Lower lobe of right lung (tissue), 2 donors: ENCODE measurements around the gene FMNL3. TPM values are rescaled to one million over a fixed set of nuclear protein-coding genes. Genes with fewer than 3 reads are reported as not detected.
"Not testable (repeated sequence)": the region's sequence is repeated elsewhere in the genome, so short reads cannot be mapped to it uniquely, and the experiment has no call there.

Experiments
- ATAC-seq, 2 donors: fragments of 200-7000 bp; cut with Tn5 transposase; one replicate each; pipeline ENCODE4 v1.9.1; 2020 to 2022; ENCODE audit warnings: mild to moderate bottlenecking in 2 of 2, moderate library complexity in 2 of 2
- DNase-seq: peaks from one replicate; pipeline ENCODE4 v3.0.0-alpha.2; 2020
- H3K27ac ChIP-seq: fragments of 200-600 bp; one replicate; pipeline ENCODE4 v1.8.0; 2022
- H3K27me3 ChIP-seq: fragments of 200-600 bp; one replicate; pipeline ENCODE4 v1.8.0; 2022; ENCODE audit warnings: low read depth
- H3K36me3 ChIP-seq: fragments of 200-600 bp; one replicate; pipeline ENCODE4 v1.8.0; 2022; ENCODE audit warnings: mild to moderate bottlenecking
- H3K4me1 ChIP-seq: fragments of 200-600 bp; one replicate; pipeline ENCODE4 v1.8.0; 2022
- H3K4me3 ChIP-seq: fragments of 200-600 bp; one replicate; pipeline ENCODE4 v1.8.0; 2022; ENCODE audit warnings: mild to moderate bottlenecking
- H3K9me3 ChIP-seq: fragments of 200-600 bp; one replicate; pipeline ENCODE4 v1.8.0; 2022
- intact Hi-C: fragments of 100-400 bp; cut with DNase I; formaldehyde crosslinking; loops from one replicate; pipeline ENCODE4 v1.11.0; 2022
- total RNA-seq: library from RNA; stranded (reverse); fragmentation: NEBNext Ultra II Directional; extraction: Animal tissue kit (Norgen Biotek cat#: 25700); gene quantifications from one replicate; pipeline ENCODE4 v1.2.1, GENCODE V29; 2021
- TF ChIP-seq, protein P1 (sequence below): fragments of 200-600 bp; IDR thresholded peaks from one replicate; pipeline ENCODE4 v1.8.0; 2022; ENCODE audit warnings: antibody characterized with exemption, mild to moderate bottlenecking
- donor health status: DM: no; HTN: yes; CAD: no; lungs with severe emphysema.

Gene FMNL3
- total RNA-seq, 1 donor from 2014 or later, result 36.1 TPM

GRCh38 chr12:49716553-49716952 lies 9.3 kb upstream of the FMNL3 start:
- Histone ChIP-seq H3K4me1 (no peaks in the 10 kb centered on the region), H3K27ac (no peak overlapping the region), H3K36me3 (no peaks in the 10 kb centered on the region), H3K9me3 (no peaks in the 10 kb centered on the region), H3K27me3 (peaks cover 4% of the 10 kb centered on the region), H3K4me3 (no peak overlapping the region)
- ATAC-seq (no peak), DNase-seq (no peak)
- TF ChIP-seq, protein P1, sequence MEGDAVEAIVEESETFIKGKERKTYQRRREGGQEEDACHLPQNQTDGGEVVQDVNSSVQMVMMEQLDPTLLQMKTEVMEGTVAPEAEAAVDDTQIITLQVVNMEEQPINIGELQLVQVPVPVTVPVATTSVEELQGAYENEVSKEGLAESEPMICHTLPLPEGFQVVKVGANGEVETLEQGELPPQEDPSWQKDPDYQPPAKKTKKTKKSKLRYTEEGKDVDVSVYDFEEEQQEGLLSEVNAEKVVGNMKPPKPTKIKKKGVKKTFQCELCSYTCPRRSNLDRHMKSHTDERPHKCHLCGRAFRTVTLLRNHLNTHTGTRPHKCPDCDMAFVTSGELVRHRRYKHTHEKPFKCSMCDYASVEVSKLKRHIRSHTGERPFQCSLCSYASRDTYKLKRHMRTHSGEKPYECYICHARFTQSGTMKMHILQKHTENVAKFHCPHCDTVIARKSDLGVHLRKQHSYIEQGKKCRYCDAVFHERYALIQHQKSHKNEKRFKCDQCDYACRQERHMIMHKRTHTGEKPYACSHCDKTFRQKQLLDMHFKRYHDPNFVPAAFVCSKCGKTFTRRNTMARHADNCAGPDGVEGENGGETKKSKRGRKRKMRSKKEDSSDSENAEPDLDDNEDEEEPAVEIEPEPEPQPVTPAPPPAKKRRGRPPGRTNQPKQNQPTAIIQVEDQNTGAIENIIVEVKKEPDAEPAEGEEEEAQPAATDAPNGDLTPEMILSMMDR, result no peak
- intact Hi-C loops, result no loop called here

DNA sequence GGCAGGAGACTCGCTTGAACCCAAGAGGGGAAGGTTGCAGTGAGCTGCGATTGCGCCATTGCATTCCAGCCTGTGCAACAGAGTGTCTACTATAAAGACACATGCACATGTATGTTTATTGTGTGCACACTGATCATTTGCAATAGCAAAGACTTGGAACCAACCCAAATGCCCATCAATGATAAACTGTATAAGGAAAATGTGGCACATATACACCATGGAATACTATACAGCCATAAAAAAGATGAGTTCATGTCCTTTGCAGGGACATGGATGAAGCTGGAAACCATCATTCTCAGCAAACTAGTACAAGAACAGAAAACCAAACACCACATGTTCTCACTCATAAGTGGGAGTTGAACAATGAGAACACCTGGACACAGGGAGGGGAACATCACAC lies 6.7 kb upstream of the FMNL3 start:
- H3K9me3 ChIP-seq, H3K4me3 ChIP-seq, DNase-seq, intact Hi-C loops, H3K27ac ChIP-seq, H3K36me3 ChIP-seq, H3K4me1 ChIP-seq, ATAC-seq, H3K27me3 ChIP-seq: not testable (repeated sequence)

GRCh38 chr12:49708851-49709250 lies 1.6 kb upstream of the FMNL3 start:
- Histone ChIP-seq H3K4me3 (no peak overlapping the region), H3K4me1 (peaks cover 16% of the 10 kb centered on the region), H3K36me3 (no peaks in the 10 kb centered on the region), H3K27ac (no peak overlapping the region), H3K9me3 (no peaks in the 10 kb centered on the region), H3K27me3 (no peaks in the 10 kb centered on the region)
- TF ChIP-seq, protein P1, result no peak
- intact Hi-C loops, result loop anchor here (5.0 kb wide), 1 partner anchor 67 kb away; no protein-coding TSS in a partner anchor
- DNase-seq (no peak), ATAC-seq (no peak)

- no peak overlapping the region for H3K4me3 ChIP-seq
- intact Hi-C loops, result loop anchor here (5.0 kb wide), 1 partner anchor 65 kb away; no protein-coding TSS in a partner anchor
These were observed 575 bp upstream of the FMNL3 start for GRCh38 chr12:49707812-49708147.

DNA sequence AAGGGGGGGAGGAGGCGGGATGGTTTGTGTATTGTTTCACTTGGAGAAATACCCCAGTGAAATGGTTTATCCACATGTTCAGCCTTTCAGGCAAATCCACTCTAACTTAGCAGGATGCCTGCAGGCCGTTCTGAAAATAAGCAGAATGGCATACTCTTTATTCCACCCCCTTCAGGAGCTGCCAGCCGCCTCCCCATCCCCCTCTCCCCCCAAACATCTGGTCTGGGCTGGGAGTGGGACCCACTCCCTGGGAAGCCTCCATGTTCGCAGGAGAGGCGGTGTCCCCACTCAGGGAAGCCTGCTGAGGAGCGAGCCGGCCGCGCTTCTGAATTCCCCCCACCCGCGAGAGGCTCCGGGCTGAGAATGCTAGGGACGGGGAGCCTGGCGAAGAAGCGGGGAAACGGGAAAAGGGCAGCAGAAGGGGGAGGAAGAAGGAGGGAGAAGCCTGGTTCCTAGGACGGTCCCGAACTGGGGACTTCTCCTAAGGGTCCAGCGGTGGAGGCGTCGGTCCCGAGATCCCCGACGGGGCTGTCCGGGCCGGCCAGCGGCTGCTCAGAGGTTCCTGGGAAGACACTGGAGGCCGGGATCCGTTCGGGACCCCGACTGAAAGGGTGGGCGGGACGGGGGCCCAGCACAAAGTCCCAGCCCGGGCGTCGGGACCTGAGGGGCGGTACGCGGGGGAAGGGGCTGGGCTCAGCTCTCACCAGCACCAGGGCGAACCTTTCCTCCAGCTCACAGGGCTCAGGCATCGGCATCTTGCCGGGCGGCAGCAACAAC lies 666 bp downstream of the FMNL3 start:
- intact Hi-C loops, result loop anchor here (5.0 kb wide), 1 partner anchor 64 kb away; no protein-coding TSS in a partner anchor
- Histone ChIP-seq H3K36me3 (no peaks in the 10 kb centered on the region), H3K4me1 (peaks cover 31% of the 10 kb centered on the region), H3K27me3 (no peaks in the 10 kb centered on the region), H3K9me3 (no peaks in the 10 kb centered on the region), H3K4me3 (peak overlapping the region; percentile 78), H3K27ac (peak overlapping the region; percentile 87)
- peak; percentile 55 for DNase-seq
- peak; percentile 27 to 32 for ATAC-seq
- TF ChIP-seq, protein P1, result no peak

More at GRCh38 chr12:49707812-49708147, 575 bp upstream of the FMNL3 start:
- ATAC-seq, result no peak
- TF ChIP-seq, protein P1, result peak; percentile 5
- H3K27ac ChIP-seq, result no peak overlapping the region
- no peak for DNase-seq
- no peaks in the 10 kb centered on the region for H3K36me3 ChIP-seq
- H3K9me3 ChIP-seq, result no peaks in the 10 kb centered on the region
- H3K27me3 ChIP-seq, result no peaks in the 10 kb centered on the region
- H3K4me1 ChIP-seq, result peaks cover 27% of the 10 kb centered on the region

DNA sequence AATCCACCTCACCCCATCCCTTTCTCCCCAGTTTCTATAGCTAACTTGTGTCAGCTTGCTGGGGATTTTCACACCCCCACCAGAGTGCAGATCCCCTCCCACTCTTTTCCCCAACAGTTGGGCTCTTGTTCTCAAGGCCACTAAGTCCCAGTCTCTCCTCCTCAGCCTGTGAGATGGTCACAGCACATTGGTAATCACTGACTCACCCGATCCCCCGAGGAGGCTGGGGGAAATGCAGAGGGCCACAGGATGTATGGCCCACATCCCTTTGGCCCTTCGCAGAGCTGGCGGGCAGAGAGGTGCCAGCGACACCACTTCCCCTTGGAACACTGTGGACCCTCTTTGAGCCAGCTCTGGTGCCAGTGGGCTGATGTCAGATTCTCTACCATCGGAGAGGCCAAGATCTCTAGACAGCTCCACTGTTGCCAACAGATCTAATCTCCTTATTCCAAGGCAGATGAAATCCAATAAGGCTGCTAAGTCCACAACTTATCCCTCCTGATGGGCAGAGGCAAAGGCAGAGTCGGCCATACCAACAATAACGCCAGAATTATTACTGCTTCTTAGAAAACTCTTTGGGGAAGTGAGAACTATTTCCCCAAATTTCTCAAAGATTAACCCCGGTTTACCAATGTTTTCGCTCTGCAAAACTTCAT lies 1.6 kb downstream of the FMNL3 start:
- Histone ChIP-seq H3K27me3 (no peaks in the 10 kb centered on the region), H3K36me3 (no peaks in the 10 kb centered on the region), H3K27ac (peak overlapping the region; percentile 87), H3K9me3 (no peaks in the 10 kb centered on the region), H3K4me1 (peaks cover 31% of the 10 kb centered on the region), H3K4me3 (peak overlapping the region; percentile 78)
- intact Hi-C loops, result loop anchor here (5.0 kb wide), 1 partner anchor 63 kb away; no protein-coding TSS in a partner anchor
- TF ChIP-seq, protein P1, result no peak
- ATAC-seq (no peak), DNase-seq (peak; percentile 51)
